ENCODE results near the gene C1orf74.

Gene C1orf74

GRCh38 chr1:209770636-209771415 is 13.5 kb downstream of the C1orf74 start:
- DNase-seq (ENCODE audit: low read depth in 2 of 2), result no peak

GRCh38 chr1:209769971-209770370 is 14.4 kb downstream of the C1orf74 start:
- DNase-seq (ENCODE audit: low read depth in 2 of 2), result no peak

GRCh38 chr1:209769171-209769904 is 15.0 kb downstream of the C1orf74 start:
- DNase-seq (ENCODE audit: low read depth in 2 of 2), result peak; percentile 45 to 54

DNA sequence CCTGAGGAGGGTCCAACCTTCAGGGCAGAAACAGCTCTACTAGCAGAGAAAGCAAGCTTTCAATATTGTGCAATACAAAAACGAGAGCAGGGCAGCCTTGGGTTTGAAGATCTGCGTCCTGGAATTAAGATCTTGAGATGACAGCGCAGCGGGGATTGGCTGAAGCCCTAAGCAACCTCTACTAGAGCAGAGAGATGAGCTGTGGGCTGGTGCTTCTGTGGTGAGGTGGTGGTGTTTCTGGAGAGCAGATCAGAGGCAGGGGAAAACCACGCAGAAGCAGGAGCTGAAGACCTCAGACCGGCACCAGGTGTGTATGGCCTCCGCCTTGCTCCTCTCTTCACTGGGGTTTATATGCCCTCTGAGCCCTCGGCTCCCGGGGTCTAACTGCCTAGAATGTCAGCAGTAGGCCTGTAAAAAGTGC is 16.0 kb downstream of the C1orf74 start:
- DNase-seq (ENCODE audit: low read depth in 2 of 2), result peak; percentile 48 to 56

DNA sequence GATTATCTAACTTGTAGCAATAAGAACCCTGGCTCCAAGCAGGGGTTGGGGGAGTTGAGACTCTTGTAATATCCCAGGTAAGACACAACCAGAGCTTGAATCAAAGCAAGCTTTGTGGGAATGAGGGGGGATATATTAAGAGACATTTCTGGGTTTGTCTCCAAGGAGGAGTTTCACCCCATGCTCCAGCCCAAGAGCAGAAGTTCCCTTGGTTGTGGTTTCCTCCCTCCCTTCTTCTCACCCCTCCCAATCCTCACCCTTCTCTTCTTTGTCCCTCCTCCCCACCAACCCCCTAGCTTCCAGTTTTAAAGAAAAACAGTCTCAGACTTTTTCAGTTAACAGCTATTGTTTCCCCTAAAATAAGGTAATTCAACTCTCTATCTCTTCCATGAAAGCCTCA is 16.7 kb downstream of the C1orf74 start:
- DNase-seq (ENCODE audit: low read depth in 2 of 2), result no peak

GRCh38 chr1:209767096-209767495 is 17.3 kb downstream of the C1orf74 start:
- DNase-seq (ENCODE audit: low read depth in 2 of 2), result no peak

GRCh38 chr1:209766051-209766450 is 18.3 kb downstream of the C1orf74 start:
- DNase-seq (ENCODE audit: low read depth in 2 of 2), result no peak

DNA sequence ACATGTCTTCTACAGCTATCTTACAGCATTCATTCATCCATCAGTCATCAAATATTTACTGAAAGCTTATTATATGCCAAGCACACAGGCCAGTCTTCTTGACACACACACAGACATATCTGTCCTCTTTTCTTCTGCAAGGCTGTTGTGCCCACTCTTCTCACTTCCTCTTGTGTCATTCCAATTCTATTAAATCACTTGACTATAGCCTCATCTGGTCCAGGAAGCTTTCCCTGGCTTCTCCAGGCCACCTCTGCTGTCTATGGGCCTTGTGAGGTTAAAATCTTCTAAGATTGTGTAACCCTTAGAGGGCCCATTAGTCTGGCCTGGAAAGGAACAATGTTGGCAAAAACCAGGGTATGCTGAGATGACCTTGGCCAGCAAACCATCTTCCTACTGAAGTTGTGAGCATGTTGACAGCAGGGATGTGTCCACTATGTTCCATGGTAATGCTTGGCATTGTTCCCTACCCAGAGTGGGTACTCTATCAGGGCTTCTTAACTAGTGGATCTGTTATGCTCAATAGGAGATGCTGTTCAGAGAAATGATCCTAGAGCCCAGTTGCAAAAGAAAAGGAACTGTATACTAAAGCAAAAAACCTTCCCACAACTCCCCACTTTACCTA is 23.2 kb downstream of the C1orf74 start:
- DNase-seq (ENCODE audit: low read depth in 2 of 2), result no peak

GRCh38 chr1:209759829-209760359 is 24.5 kb downstream of the C1orf74 start:
- no peak for DNase-seq (ENCODE audit: low read depth in 2 of 2)

DNA sequence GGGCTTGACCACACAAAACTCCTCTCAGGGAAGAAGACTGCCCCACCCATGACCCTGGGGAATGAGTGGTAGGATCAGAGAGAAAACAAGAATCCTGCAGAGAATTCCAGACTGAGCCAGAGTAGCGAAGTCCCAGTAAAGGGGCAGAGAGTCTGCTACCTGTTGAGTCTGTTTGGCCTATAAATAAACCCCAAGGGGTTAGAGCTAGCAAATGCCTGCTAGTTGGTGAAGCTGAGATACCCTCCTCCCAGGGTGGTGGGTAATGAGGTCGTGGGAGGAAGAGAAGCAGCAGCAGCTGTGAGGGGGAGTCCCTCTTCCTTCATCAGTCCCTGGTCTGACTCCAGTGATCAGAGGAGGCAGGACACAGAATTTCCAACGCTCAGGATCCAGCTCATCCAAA is 26.0 kb downstream of the C1orf74 start:
- DNase-seq (ENCODE audit: low read depth in 2 of 2), result no peak

- no peak for DNase-seq (ENCODE audit: low read depth in 2 of 2)
Measured at GRCh38 chr1:209756615-209757445, 27.5 kb downstream of the C1orf74 start.

- peak; percentile 41 to 46 for DNase-seq (ENCODE audit: low read depth in 2 of 2)
Measured at GRCh38 chr1:209755926-209756614, 28.3 kb downstream of the C1orf74 start, which contains the start of gene TRAF3IP3. TRAF3IP3 (plus strand) TSS chr1:209756053; CDS start chr1:209760040, 3,987 bp downstream.

DNA sequence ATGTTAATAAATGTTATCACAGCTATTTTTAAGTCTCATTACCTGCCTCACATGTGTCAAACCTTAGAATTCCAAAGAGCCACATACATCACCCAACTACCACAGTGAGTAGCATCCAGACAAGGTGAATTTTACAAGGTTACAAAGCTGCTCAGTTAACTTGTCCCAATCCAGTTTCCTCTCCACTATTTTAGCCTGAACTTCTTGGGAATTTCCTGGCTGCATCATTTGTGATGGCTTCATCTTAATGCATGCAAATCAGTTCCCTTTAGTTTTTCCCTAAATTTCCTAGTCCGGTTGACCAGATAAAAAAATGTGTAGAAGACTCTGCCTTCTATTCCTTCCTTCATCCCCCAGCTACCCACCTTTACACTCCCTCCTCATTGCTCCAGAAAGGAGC is 29.1 kb downstream of the C1orf74 start:
- DNase-seq (ENCODE audit: low read depth in 2 of 2), result no peak

DNA sequence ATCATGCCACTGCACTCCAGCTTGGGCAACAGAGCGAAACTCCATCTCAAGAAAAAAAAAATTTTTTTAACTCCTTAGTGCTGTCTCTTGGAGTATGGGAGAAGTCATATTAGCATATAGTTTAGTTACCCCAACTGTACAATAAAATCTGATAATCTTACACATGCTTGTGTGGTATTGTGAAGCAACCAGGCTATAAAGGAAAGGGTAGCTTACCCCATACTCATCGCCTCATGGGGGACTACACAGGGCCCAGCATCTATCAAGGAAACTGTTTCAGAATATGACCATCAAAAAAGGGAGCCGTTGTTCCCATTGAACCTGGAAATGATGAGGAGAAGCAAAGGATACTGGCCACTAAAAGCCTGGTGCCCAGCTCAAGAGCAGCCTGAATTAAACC is 31.5 kb downstream of the C1orf74 start:
- no peak for DNase-seq (ENCODE audit: low read depth in 2 of 2)

GRCh38 chr1:209751627-209752231 is 32.6 kb downstream of the C1orf74 start:
- DNase-seq (ENCODE audit: low read depth in 2 of 2), result no peak

- DNase-seq (ENCODE audit: low read depth in 2 of 2), result no peak
Measured at GRCh38 chr1:209749670-209750323, 34.6 kb downstream of the C1orf74 start.

DNA sequence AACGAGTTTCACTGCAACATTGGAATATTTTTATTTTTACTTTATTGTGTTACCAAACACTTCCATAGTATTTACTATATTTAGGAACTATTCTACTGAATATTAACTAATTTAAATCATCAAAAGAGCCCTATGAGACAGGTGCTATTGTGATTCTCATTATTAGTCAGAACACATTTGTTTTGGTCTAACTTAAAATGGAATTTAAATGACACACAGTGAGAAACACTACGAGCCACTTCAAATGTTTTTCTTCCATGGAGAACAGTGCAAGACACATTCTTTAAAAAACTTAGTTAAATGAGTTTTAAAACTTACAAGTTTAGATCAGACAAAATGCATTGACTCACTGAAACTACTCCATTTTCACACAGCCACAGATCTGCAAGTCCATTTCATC is 35.2 kb downstream of the C1orf74 start:
- no peak for DNase-seq (ENCODE audit: low read depth in 2 of 2)

GRCh38 chr1:209748620-209749019 is 35.7 kb downstream of the C1orf74 start:
- no peak for DNase-seq (ENCODE audit: low read depth in 2 of 2)

DNA sequence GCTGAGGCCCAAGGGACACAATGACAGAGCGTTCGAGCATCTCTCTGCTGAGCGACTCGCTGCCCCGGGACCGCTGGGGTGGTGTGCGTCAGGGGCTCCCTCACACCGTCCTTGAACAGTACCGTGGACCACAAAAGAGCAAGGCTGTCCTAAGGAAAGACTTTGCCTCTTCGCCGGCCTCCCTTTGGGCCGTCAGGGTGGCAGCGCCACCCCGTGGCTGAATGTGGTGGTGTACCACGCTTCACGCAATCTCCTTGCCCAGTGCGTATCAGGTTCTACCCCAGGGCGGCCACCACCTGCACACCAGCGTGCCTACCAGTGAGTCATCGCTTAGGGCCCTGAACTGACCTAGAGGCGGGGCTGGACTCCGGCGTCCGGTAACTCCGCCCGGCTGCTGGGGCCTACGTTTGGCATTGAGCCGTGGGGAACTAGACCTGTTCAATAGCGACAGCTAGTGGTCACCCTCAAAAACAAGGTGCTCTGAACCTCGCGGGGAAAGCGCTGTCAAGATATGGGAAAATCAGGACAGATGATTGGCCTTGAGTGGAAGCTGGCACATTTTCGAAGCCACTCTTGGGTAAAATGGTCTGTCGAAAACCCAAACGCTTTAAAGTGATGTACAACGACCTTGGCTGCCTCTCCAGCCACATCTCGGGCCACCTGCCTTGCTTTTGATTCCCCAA is 36.6 kb downstream of the C1orf74 start:
- peak; percentile 59 to 64 for DNase-seq (ENCODE audit: low read depth in 2 of 2)

All from stimulated activated CD8-positive, alpha-beta memory T cell treated with anti-CD3 and anti-CD28 coated beads, Interleukin-2, amount 100 ng/mL, for 1 hour (primary cell).